Endothelial cell of umbilical vein (primary cell): ENCODE measurements around the gene PON2.

ENCODE experiments used
- CTCF ChIP-seq, 2 donors: IDR thresholded peaks; 1 replicate in 1 of 2; 2 replicates in 1 of 2; pipeline ENCODE4 v1.5.1; 2011; ENCODE audit warnings: low read length in 2 of 2, mild to moderate bottlenecking in 2 of 2, moderate library complexity in 2 of 2, control low read depth in 1 of 2, inconsistent platforms in 1 of 2, low read depth in 1 of 2; ENCODE audit not compliant: insufficient read depth in 1 of 2; ENCODE audit errors: extremely low read depth in 1 of 2
- POLR2A ChIP-seq: IDR thresholded peaks from 2 replicates; pipeline ENCODE4 v1.6.1; 2012; ENCODE audit warnings: low read depth, mild to moderate bottlenecking, control low read depth, low read length

DNA sequence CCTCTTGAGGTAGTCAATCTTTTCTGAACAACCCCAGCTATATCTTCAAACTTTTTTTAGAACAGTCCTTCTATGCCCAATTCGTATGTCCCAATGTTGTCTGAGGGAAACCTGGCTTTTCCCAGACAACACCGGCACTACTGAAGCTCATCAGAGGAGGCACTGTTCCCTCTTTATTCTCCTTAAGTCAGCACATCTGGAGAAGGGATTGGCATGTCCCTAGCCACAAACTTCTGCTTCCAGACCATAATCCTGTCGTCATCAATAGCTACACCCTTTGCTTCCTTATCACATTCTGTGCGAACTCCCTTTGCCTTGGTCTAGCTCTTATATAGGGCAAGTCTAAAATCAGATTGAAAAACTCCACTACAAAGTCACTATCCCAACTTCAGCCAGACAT is 61.5 kb downstream of the PON2 start:
- TF ChIP-seq CTCF (IDR thresholded peaks at IDR 0.05; ENCODE audit: extremely low read depth in 1 of 2, insufficient read depth in 1 of 2, low read depth in 1 of 2, low read length in 2 of 2) (no peak), POLR2A (no peak)
